Heart right ventricle (tissue), 16 donors: Measurements from ENCODE around the gene EPHA7. TPM values are rescaled to one million over a fixed set of nuclear protein-coding genes. Genes with fewer than 3 reads are reported as not detected.

Experiments used
- ATAC-seq, 8 donors: fragments of 200-7000 bp; cut with Tn5 transposase; one replicate each; pipeline ENCODE4 v1.9.1; 2020; ENCODE audit warnings: mild to moderate bottlenecking in 8 of 8, moderate library complexity in 8 of 8, moderate number of reproducible peaks in 1 of 8
- DNase-seq, 2 donors: peaks; one replicate each; pipeline ENCODE4 v3.0.0-alpha.2; 2020
- H3K27ac ChIP-seq, 10 donors: fragments of 200-600 bp; sonication (generic) in 2 of 10; one replicate each; pipeline versions ENCODE4 v1.5.0 to v1.8.0; 2020 to 2022; ENCODE audit warnings: mild to moderate bottlenecking in 3 of 10
- H3K27me3 ChIP-seq, 7 donors: fragments of 200-600 bp; one replicate each; pipeline ENCODE4 v1.8.0; 2021 to 2022; ENCODE audit warnings: mild to moderate bottlenecking in 2 of 7
- H3K36me3 ChIP-seq, 9 donors: fragments of 200-600 bp; sonication (generic) in 1 of 9; one replicate each; pipeline versions ENCODE4 v1.5.0 to v1.8.0; 2020 to 2022; ENCODE audit warnings: mild to moderate bottlenecking in 2 of 9
- H3K4me1 ChIP-seq, 9 donors: fragments of 200-600 bp; sonication (generic) in 1 of 9; one replicate each; pipeline versions ENCODE4 v1.5.0 to v1.8.0; 2020 to 2022; ENCODE audit warnings: mild to moderate bottlenecking in 4 of 9
- H3K4me3 ChIP-seq, 10 donors: fragments of 200-600 bp; sonication (generic) in 2 of 10; one replicate each; pipeline versions ENCODE4 v1.5.0 to v1.8.0; 2020 to 2022; ENCODE audit warnings: mild to moderate bottlenecking in 7 of 10, moderate library complexity in 2 of 10
- H3K9me3 ChIP-seq, 11 donors: fragments of 200-600 bp in 10 of 11; sonication (generic) in 2 of 11; one replicate each; pipeline versions ENCODE4 v1.5.0 to v1.8.0; 2013 to 2022; ENCODE audit warnings: mild to moderate bottlenecking in 2 of 11, control low read depth in 1 of 11, moderate library complexity in 1 of 11
- CTCF ChIP-seq, 9 donors: fragments of 200-600 bp; sonication (generic) in 2 of 9; IDR thresholded peaks; one replicate each; pipeline versions ENCODE4 v1.5.0 to v1.8.0; 2021 to 2022; ENCODE audit warnings: antibody characterized with exemption in 9 of 9, mild to moderate bottlenecking in 5 of 9, moderate library complexity in 1 of 9
- WGBS, 2 donors: extraction: QIAGEN DNeasy Blood & Tissue Kit; methylation state at CpG; one replicate each; pipeline ENCODE4 v1.1.7; 2013; ENCODE audit warnings: inconsistent platforms in 1 of 2; 5-methylcytosine and 5-hydroxymethylcytosine counted together
- intact Hi-C, 10 donors: fragments of 100-400 bp; cut with DNase I; formaldehyde crosslinking; loops; one replicate each; pipeline versions ENCODE4 v1.11.1 to v1.14.2; 2022
- polyA plus RNA-seq, 2 donors: library from polyadenylated mRNA; stranded (reverse); fragments of 200-250 nt; gene quantifications; one replicate each; pipeline ENCODE4 v1.2.3, GENCODE V29; 2013
- total RNA-seq, 10 donors: library from RNA; stranded (reverse); fragmentation: NEBNext Ultra II Directional in 3 of 10; extraction: Animal tissue kit (Norgen Biotek cat#: 25700) in 3 of 10; gene quantifications; one replicate each; pipeline versions ENCODE4 v1.2.1 to v1.2.4, GENCODE V29; 2021 to 2023
- donor health status: Arrhythmogenic right ventricular cardiomyopathy.
- donor health status: ischemic (EF 13 %, LVEDD 7.1; RV severe dilation, severe dysfunction).
- donor health status: healthy with polysubstance abuse.
- donor health status: DM: no; HTN: yes; CAD: no.
- donor health status: DM: no; HTN: no; CAD: no.
- donor health status: ischemic (EF 25% LVEDD 6.9; RV normal size, moderate dysfunction).
- donor health status: ischemic (EF 25% LVEDD 5.7; RV mildly dilated, moderate dysfunction).
- donor health status: healthy.
- donor health status: DM: yes; HTN: yes; CAD: no.
- donor health status: Ischemic cardiomyopathy.
- donor health status: ischemic (EF 35%, LVEDD 5.7; RV mildly dilated, moderate dysfunction).
- donor health status: nonischemic (EF 11% LVEDD 7.7; RV severe dilation, severe dysfunction).
- donor health status: DM: yes; HTN: yes; CAD: no.
- donor health status: PGD.
- donor health status: ischemic (EF 29% LVEDD 5.4; RV normal size, mild dysfunction).
- donor health status: nonischemic (EF 23%, LVEDD 6.1; RV moderate dilation, normal function).

Gene EPHA7
- total and polyA plus RNA-seq, 12 donors, result 0.22 to 15.1 (median 2.7) TPM

GRCh38 chr6:93447874-93448273 is 28.5 kb upstream of the EPHA7 start:
- DNase-seq, result no peak
- intact Hi-C loops, result no loop called here
- Histone ChIP-seq H3K4me1 (no peaks in the 10 kb centered on the region), H3K27me3 (no peaks in the 10 kb centered on the region), H3K9me3 (no peaks in the 10 kb centered on the region), H3K27ac (no peak overlapping the region), H3K4me3 (no peak overlapping the region), H3K36me3 (no peaks in the 10 kb centered on the region)
- no peak for ATAC-seq
- 74 to 88% methylated on average over 3 of the region's 3 CpGs for WGBS, 2 donors
- TF ChIP-seq CTCF (IDR thresholded peaks at IDR 0.05), result no peak

GRCh38 chr6:93437491-93437890 is 18.1 kb upstream of the EPHA7 start:
- no peak overlapping the region for H3K4me3 ChIP-seq
- intact Hi-C loops, result no loop called here
- H3K36me3 ChIP-seq, result no peaks in the 10 kb centered on the region
- H3K9me3 ChIP-seq, result no peaks in the 10 kb centered on the region
- H3K27ac ChIP-seq, result no peak overlapping the region
- no peak for DNase-seq
- 92 to 98% methylated on average over 2 of the region's 2 CpGs for WGBS, 2 donors
- ATAC-seq, result no peak
- H3K27me3 ChIP-seq, result no peaks in the 10 kb centered on the region
- no peaks in the 10 kb centered on the region for H3K4me1 ChIP-seq
- no peak for TF ChIP-seq CTCF (IDR thresholded peaks at IDR 0.05)

- H3K36me3 ChIP-seq, result no peaks in the 10 kb centered on the region
- no peak for TF ChIP-seq CTCF (IDR thresholded peaks at IDR 0.05)
- intact Hi-C loops, result no loop called here
- H3K27ac ChIP-seq, result no peak overlapping the region
- no peak for ATAC-seq
- H3K4me3 ChIP-seq, result no peak overlapping the region
- WGBS, 2 donors, result 68 to 70% methylated on average over 2 of the region's 2 CpGs
- H3K9me3 ChIP-seq, result no peaks in the 10 kb centered on the region
- H3K27me3 ChIP-seq, result peaks cover 0 to 5% (median 0%) of the 10 kb centered on the region in 7 donors
- no peak for DNase-seq
- no peaks in the 10 kb centered on the region for H3K4me1 ChIP-seq
Observed at GRCh38 chr6:93433592-93433991, 14.2 kb upstream of the EPHA7 start.

- H3K4me3 ChIP-seq, result no peak overlapping the region
- no peaks in the 10 kb centered on the region for H3K36me3 ChIP-seq
- TF ChIP-seq CTCF (IDR thresholded peaks at IDR 0.05), result peak in 7 of 9 donors; percentile 43 to 68 (median 58)
- DNase-seq (no peak), ATAC-seq (no peak)
- no peak overlapping the region for H3K27ac ChIP-seq
- WGBS, 2 donors, result 35 to 63% methylated on average over 2 of the region's 2 CpGs
- H3K27me3 ChIP-seq, result peaks cover 0 to 37% (median 32%) of the 10 kb centered on the region in 7 donors
- H3K9me3 ChIP-seq, result no peaks in the 10 kb centered on the region
- peaks cover 0 to 11% (median 7%) of the 10 kb centered on the region in 9 donors for H3K4me1 ChIP-seq
- intact Hi-C loops, result loop anchor here in 3 of 10 donors (5.0 to 10.0 kb wide), 3 partner anchors 387 to 612 kb away; no protein-coding TSS in a partner anchor
Observed at GRCh38 chr6:93424303-93425064, 5.1 kb upstream of the EPHA7 start.
